Panc1 (cell line): ENCODE data around the gene ATP7B. TPM values are rescaled to one million over a fixed set of nuclear protein-coding genes. Genes with fewer than 3 reads are reported as not detected.

ENCODE experiments used
- ATAC-seq: fragments of 200-7000 bp; cut with Tn5 transposase; 2 replicates; pipeline ENCODE4 v1.9.1; 2020; ENCODE audit warnings: mild to moderate bottlenecking, moderate library complexity
- BruUV-seq: library from RNA; stranded (reverse); fragments of 400-500 nt; replicated peaks from 2 replicates; lab custom pipeline; 2021; lab: Mats Ljungman, UMichigan
- CTCF ChIA-PET: fragments of 300-600 bp; sonication (Branson Sonifier 250); formaldehyde crosslinking; loops from one replicate; lab custom pipeline; 2022; ENCODE audit warnings: antibody characterized with exemption; lab: Charles Lee
- POLR2A ChIA-PET: fragments of 300-600 bp; sonication (Branson Sonifier 250); formaldehyde crosslinking; loops from one replicate; lab custom pipeline; 2022; ENCODE audit warnings: antibody characterized with exemption; lab: Charles Lee
- DNase-seq: peaks from one replicate; pipeline ENCODE4 v3.0.0-alpha.2; 2010; ENCODE audit warnings: low read depth, low spot score
- H3K27ac ChIP-seq: 2 replicates; pipeline ENCODE4 v1.5.1; 2011; ENCODE audit warnings: mild to moderate bottlenecking, low read length, inconsistent platforms
- H3K27me3 ChIP-seq: fragments of 200-500 bp; sonication (Bioruptor generic); 2 replicates; pipeline ENCODE4 v1.6.0; 2014; ENCODE audit warnings: low read length, inconsistent platforms; ENCODE audit not compliant: control insufficient read depth, insufficient read depth
- H3K36me3 ChIP-seq: fragments of 200-500 bp; sonication (Bioruptor generic); 2 replicates; pipeline ENCODE4 v1.5.1; 2014; ENCODE audit warnings: inconsistent platforms, mild to moderate bottlenecking, low read length, moderate library complexity; ENCODE audit not compliant: control insufficient read depth, insufficient read depth
- H3K4me1 ChIP-seq: 2 replicates; pipeline ENCODE4 v1.5.1; 2011; ENCODE audit warnings: inconsistent platforms, mild to moderate bottlenecking, low read length, moderate library complexity; ENCODE audit not compliant: control insufficient read depth, insufficient read depth
- H3K4me3 ChIP-seq, 2 experiments: 2 replicates each; pipeline ENCODE4 v1.5.1; 2011 to 2012; ENCODE audit warnings: low read depth in 2 of 2, low read length in 2 of 2, mild to moderate bottlenecking in 2 of 2, inconsistent platforms in 1 of 2, moderate library complexity in 1 of 2
- H3K9me3 ChIP-seq: fragments of 200-500 bp; sonication (Bioruptor generic); 2 replicates; pipeline ENCODE4 v1.5.1; 2014; ENCODE audit warnings: low read depth, mild to moderate bottlenecking, inconsistent platforms, low read length, moderate library complexity; ENCODE audit not compliant: control insufficient read depth, insufficient read depth
- CTCF ChIP-seq: fragments of 450-650 bp; IDR thresholded peaks from 2 replicates; pipeline ENCODE4 v1.5.1; 2017; ENCODE audit warnings: mild to moderate bottlenecking
- POLR2AphosphoS5 ChIP-seq: IDR thresholded peaks from 2 replicates; pipeline ENCODE4 v1.6.1; 2012; ENCODE audit warnings: mild to moderate bottlenecking, low read depth, low read length, moderate library complexity
- REST ChIP-seq, 2 experiments: IDR thresholded peaks; 2 replicates each; pipeline ENCODE4 v1.6.1; 2011 to 2012; ENCODE audit warnings: low read depth in 2 of 2, control low read depth in 1 of 2, low read length in 1 of 2, mild to moderate bottlenecking in 1 of 2, moderate library complexity in 1 of 2; ENCODE audit not compliant: insufficient read depth in 1 of 2
- SIN3A ChIP-seq: IDR thresholded peaks from 2 replicates; pipeline ENCODE4 v1.6.1; 2012; ENCODE audit warnings: low read depth, mild to moderate bottlenecking, low read length, moderate library complexity, borderline replicate concordance; ENCODE audit not compliant: insufficient read depth
- TCF7L2 ChIP-seq: IDR thresholded peaks from 2 replicates; pipeline ENCODE4 v1.6.1; 2011; ENCODE audit warnings: mild to moderate bottlenecking, low read depth, low read length, inconsistent platforms
- in situ Hi-C: cut with HindIII; loops from 2 replicates; pipeline ENCODE4 v1.10.0; 2016; ENCODE audit warnings: low sequenced_read_pairs, low pct_unique_long_range_greater_than_20kb
- intact Hi-C: fragments of 100-400 bp; cut with micrococcal nuclease; formaldehyde crosslinking; loops from one replicate; pipeline ENCODE4 v1.10.0; 2022; ENCODE audit not compliant: unreplicated experiment
- total RNA-seq: library from RNA; stranded (reverse); gene quantifications from one replicate; pipeline ENCODE4 v1.2.1, GENCODE V29; 2021; ENCODE audit not compliant: unreplicated experiment

ATP7B gene
- total RNA-seq, 1 experiment from 2014 or later = 19.6 TPM

- intact Hi-C loops (no loop called here), in situ Hi-C loops (no loop called here)
- no peaks in the 10 kb centered on the region for H3K9me3 ChIP-seq
- POLR2A ChIA-PET = interaction anchor here (0.6 kb wide), 1 partner anchor 173 kb away, joined by 14 read pairs; no protein-coding TSS in a partner anchor
- TF ChIP-seq POLR2AphosphoS5 (peak; percentile 58; the same call in 1 of the 2 replicates), CTCF (no peak), TCF7L2 (peak; percentile 66; the same call in 1 of the 2 replicates), SIN3A (no peak), REST (IDR thresholded peaks at IDR 0.05; ENCODE audit: insufficient read depth in 1 of 2, low read depth in 2 of 2, low read length in 1 of 2) (no peak)
- H3K4me3 ChIP-seq = peak within 1 kb of the TSS; percentile 98 to 99
- no TSS peak for BruUV-seq
- CTCF ChIA-PET = interaction anchor here (0.6 kb wide), 1 partner anchor 8 kb away, joined by 4 read pairs; no protein-coding TSS in a partner anchor
- peak; percentile 81 for DNase-seq
- peaks cover 8% of the 10 kb centered on the region for H3K4me1 ChIP-seq
- peaks cover 6% of the 10 kb centered on the region; the same call in 1 of the 2 replicates for H3K36me3 ChIP-seq
- peak within 1 kb of the TSS; percentile 89 for H3K27ac ChIP-seq
- ATAC-seq = peak; percentile 99
- H3K27me3 ChIP-seq = no peaks in the 10 kb centered on the region
Measured at GRCh38 chr13:52011632-52012511, 622 bp upstream of the ATP7B start, which contains the start of gene ALG11. Gene ALG11 (plus strand): TSS chr13:52012398. CDS start chr13:52012419, 21 bp downstream.

DNA sequence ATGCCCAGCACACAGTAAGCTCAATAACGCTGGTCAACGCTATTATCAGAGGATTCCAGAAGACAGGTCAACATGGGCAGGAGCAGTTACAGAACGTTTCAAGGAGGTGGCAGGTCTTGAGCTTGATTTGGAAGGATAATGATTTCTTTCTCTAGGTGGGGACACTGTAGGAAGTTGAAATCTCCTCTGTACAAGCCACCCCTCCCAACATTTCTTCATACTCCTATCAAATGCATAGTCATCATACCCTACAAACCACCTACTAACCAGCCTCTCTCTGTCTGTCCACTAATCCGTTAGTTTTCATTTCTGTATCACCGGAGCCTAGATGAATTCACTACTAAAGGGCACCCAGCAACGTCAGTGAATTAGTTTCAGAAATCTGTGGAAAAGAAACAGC, 1.3 kb downstream of the ATP7B start:
- BruUV-seq = no TSS peak
- Histone ChIP-seq H3K27me3 (no peaks in the 10 kb centered on the region), H3K9me3 (no peaks in the 10 kb centered on the region), H3K27ac (peak overlapping the region; percentile 6; the same call in 1 of the 2 replicates), H3K4me3 (peak overlapping the region in 1 of 2 experiments; percentile 98; a peak in 2 of 4 replicates), H3K36me3 (peaks cover 6% of the 10 kb centered on the region; the same call in 1 of the 2 replicates), H3K4me1 (peaks cover 8% of the 10 kb centered on the region)
- in situ Hi-C loops = no loop called here
- DNase-seq = no peak
- POLR2A ChIA-PET = no interaction called here
- TF ChIP-seq REST (IDR thresholded peaks at IDR 0.05; ENCODE audit: insufficient read depth in 1 of 2, low read depth in 2 of 2, low read length in 1 of 2) (no peak), CTCF (no peak), SIN3A (no peak), TCF7L2 (no peak), POLR2AphosphoS5 (no peak)
- intact Hi-C loops = loop anchor here (10.0 kb wide), 1 partner anchor 185 kb away; no protein-coding TSS in a partner anchor
- no peak for ATAC-seq
- CTCF ChIA-PET = no interaction called here
